Mesothelial cell of epicardium (in vitro differentiated cells): ENCODE results near the gene EPB42. TPM values are rescaled to one million over a fixed set of nuclear protein-coding genes. Genes with fewer than 3 reads are reported as not detected.

Source experiments
- DNase-seq, 2 experiments: peaks; one replicate each; pipeline ENCODE4 v3.0.0; 2021; ENCODE audit warnings: low spot score in 2 of 2; ENCODE audit not compliant: unreplicated experiment in 2 of 2
- H3K27ac Mint-ChIP-seq: 2 replicates; pipeline ENCODE4 v1.8.0; 2021; ENCODE audit warnings: mixed read lengths
- H3K27me3 Mint-ChIP-seq: 2 replicates; pipeline ENCODE4 v1.8.0; 2021; ENCODE audit warnings: low read depth, mixed read lengths
- H3K36me3 Mint-ChIP-seq: 2 replicates; pipeline ENCODE4 v1.8.0; 2021; ENCODE audit warnings: mixed read lengths
- H3K4me1 Mint-ChIP-seq: 2 replicates; pipeline ENCODE4 v1.8.0; 2021; ENCODE audit warnings: mixed read lengths
- H3K4me3 Mint-ChIP-seq: 2 replicates; pipeline ENCODE4 v1.8.0; 2021; ENCODE audit warnings: mild to moderate bottlenecking, moderate library complexity, mixed read lengths
- H3K9me3 Mint-ChIP-seq: 2 replicates; pipeline ENCODE4 v1.8.0; 2021; ENCODE audit warnings: mixed read lengths
- total RNA-seq: library from RNA; stranded (reverse); gene quantifications from 3 replicates; pipeline ENCODE4 v1.2.1, GENCODE V29; 2021
- TF ChIP-seq, protein P1 (sequence below): fragments of 200-600 bp; sonication (generic); IDR thresholded peaks from one replicate; pipeline ENCODE4 v1.5.0; 2021; ENCODE audit warnings: antibody characterized with exemption; ENCODE audit not compliant: unreplicated experiment

The EPB42 gene
- total RNA-seq, 1 donor from 2014 or later: 0.13 TPM

DNA sequence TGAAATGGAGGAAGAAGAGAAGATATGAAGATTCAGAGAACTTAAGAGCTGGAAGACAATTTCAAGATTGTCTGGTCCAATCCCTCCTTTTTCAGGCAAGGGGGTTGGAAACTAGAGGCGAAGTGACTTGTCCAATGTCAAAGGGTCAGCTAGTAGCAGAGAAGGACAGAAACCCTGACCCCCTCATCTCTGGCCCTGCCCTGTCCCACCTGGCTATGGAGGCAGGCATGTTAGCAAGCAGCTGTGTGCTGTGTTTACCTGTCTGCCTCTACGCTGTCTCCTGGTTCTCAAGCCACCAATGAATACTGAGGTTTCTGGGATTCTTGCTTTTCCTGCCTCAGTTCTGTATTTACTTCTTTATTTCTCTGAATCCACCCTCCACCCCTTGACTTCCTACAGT, 45.6 kb upstream of the EPB42 start:
- H3K27me3 Mint-ChIP-seq: peaks cover 87% of the 10 kb centered on the region
- no peak for DNase-seq
- no peaks in the 10 kb centered on the region for H3K9me3 Mint-ChIP-seq
- no peaks in the 10 kb centered on the region for H3K4me1 Mint-ChIP-seq
- no peak overlapping the region for H3K4me3 Mint-ChIP-seq
- H3K36me3 Mint-ChIP-seq: no peaks in the 10 kb centered on the region
- TF ChIP-seq, protein P1, sequence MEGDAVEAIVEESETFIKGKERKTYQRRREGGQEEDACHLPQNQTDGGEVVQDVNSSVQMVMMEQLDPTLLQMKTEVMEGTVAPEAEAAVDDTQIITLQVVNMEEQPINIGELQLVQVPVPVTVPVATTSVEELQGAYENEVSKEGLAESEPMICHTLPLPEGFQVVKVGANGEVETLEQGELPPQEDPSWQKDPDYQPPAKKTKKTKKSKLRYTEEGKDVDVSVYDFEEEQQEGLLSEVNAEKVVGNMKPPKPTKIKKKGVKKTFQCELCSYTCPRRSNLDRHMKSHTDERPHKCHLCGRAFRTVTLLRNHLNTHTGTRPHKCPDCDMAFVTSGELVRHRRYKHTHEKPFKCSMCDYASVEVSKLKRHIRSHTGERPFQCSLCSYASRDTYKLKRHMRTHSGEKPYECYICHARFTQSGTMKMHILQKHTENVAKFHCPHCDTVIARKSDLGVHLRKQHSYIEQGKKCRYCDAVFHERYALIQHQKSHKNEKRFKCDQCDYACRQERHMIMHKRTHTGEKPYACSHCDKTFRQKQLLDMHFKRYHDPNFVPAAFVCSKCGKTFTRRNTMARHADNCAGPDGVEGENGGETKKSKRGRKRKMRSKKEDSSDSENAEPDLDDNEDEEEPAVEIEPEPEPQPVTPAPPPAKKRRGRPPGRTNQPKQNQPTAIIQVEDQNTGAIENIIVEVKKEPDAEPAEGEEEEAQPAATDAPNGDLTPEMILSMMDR: no peak
- H3K27ac Mint-ChIP-seq: no peak overlapping the region

GRCh38 chr15:43260011-43260615, 39.3 kb upstream of the EPB42 start:
- H3K4me3 Mint-ChIP-seq: no peak overlapping the region
- no peaks in the 10 kb centered on the region for H3K36me3 Mint-ChIP-seq
- no peak for DNase-seq
- H3K27me3 Mint-ChIP-seq: peaks cover 66% of the 10 kb centered on the region
- H3K27ac Mint-ChIP-seq: no peak overlapping the region
- no peaks in the 10 kb centered on the region for H3K4me1 Mint-ChIP-seq
- TF ChIP-seq, protein P1: no peak
- no peaks in the 10 kb centered on the region for H3K9me3 Mint-ChIP-seq

- no peak for DNase-seq
- peaks cover 62% of the 10 kb centered on the region for H3K27me3 Mint-ChIP-seq
- H3K36me3 Mint-ChIP-seq: no peaks in the 10 kb centered on the region
- no peaks in the 10 kb centered on the region for H3K4me1 Mint-ChIP-seq
- no peaks in the 10 kb centered on the region for H3K9me3 Mint-ChIP-seq
- no peak overlapping the region for H3K27ac Mint-ChIP-seq
- TF ChIP-seq, protein P1: no peak
- H3K4me3 Mint-ChIP-seq: no peak overlapping the region
These were observed 38.0 kb upstream of the EPB42 start for GRCh38 chr15:43258781-43259180.

GRCh38 chr15:43256341-43256740, 35.5 kb upstream of the EPB42 start:
- Mint-ChIP-seq H3K9me3 (no peaks in the 10 kb centered on the region), H3K36me3 (no peaks in the 10 kb centered on the region), H3K27me3 (peaks cover 56% of the 10 kb centered on the region), H3K27ac (no peak overlapping the region), H3K4me3 (no peak overlapping the region), H3K4me1 (no peaks in the 10 kb centered on the region)
- no peak for DNase-seq
- TF ChIP-seq, protein P1: no peak

GRCh38 chr15:43255376-43255775, 34.6 kb upstream of the EPB42 start:
- H3K36me3 Mint-ChIP-seq: no peaks in the 10 kb centered on the region

More at GRCh38 chr15:43255376-43255775, 34.6 kb upstream of the EPB42 start:
- TF ChIP-seq, protein P1: no peak
- H3K4me1 Mint-ChIP-seq: no peaks in the 10 kb centered on the region
- H3K4me3 Mint-ChIP-seq: no peak overlapping the region
- H3K9me3 Mint-ChIP-seq: no peaks in the 10 kb centered on the region
- peaks cover 50% of the 10 kb centered on the region for H3K27me3 Mint-ChIP-seq
- H3K27ac Mint-ChIP-seq: no peak overlapping the region
- DNase-seq: no peak
